B cell (primary cell): ENCODE data around the gene INTS15. TPM values are rescaled to one million over a fixed set of nuclear protein-coding genes. Genes with fewer than 3 reads are reported as not detected.

ENCODE experiments used
- ATAC-seq: fragments of 200-7000 bp; cut with Tn5 transposase; one replicate; pipeline ENCODE4 v1.10.0; 2021; ENCODE audit warnings: low read depth, mild to moderate bottlenecking, moderate number of reproducible peaks, moderate library complexity
- CTCF ChIA-PET: fragments of 350-600 bp; sonication (Branson Sonifier 250); formaldehyde crosslinking; loops from one replicate; lab custom pipeline; 2021; ENCODE audit warnings: antibody characterized with exemption, inconsistent platforms; lab: Charles Lee
- POLR2A ChIA-PET: fragments of 350-600 bp; sonication (Branson Sonifier 250); formaldehyde crosslinking; loops from one replicate; lab custom pipeline; 2021; ENCODE audit warnings: antibody characterized with exemption; lab: Charles Lee
- DNase-seq: peaks from one replicate; pipeline ENCODE4 v3.0.0; 2013
- H2AFZ ChIP-seq: 2 replicates; pipeline ENCODE4 v1.6.1; 2012; ENCODE audit warnings: mild to moderate bottlenecking, low read depth, low read length; ENCODE audit not compliant: insufficient read depth, poor library complexity, severe bottlenecking
- H3K27ac ChIP-seq, 2 donors: 1 replicate in 1 of 2; 2 replicates in 1 of 2; pipeline ENCODE4 v1.5.1; 2012 to 2013; ENCODE audit warnings: low read length in 2 of 2, mild to moderate bottlenecking in 2 of 2, moderate library complexity in 1 of 2
- H3K27me3 ChIP-seq, 4 experiments: fragments of 200-600 bp in 1 of 4; sonication (generic) in 1 of 4; replicated peaks in 1 of 4; 1 replicate in 2 of 4; 2 replicates in 2 of 4; pipeline versions ENCODE4 v1.6.1 to v1.7.0; 2013 to 2016; ENCODE audit warnings: low read length in 3 of 4, mild to moderate bottlenecking in 2 of 4, mixed read lengths in 1 of 4, moderate library complexity in 1 of 4; ENCODE audit not compliant: insufficient read depth in 4 of 4, control insufficient read depth in 3 of 4; ENCODE audit errors: control extremely low read depth in 1 of 4
- H3K36me3 ChIP-seq, 2 experiments: replicated peaks in 1 of 2; 1 replicate in 1 of 2; 2 replicates in 1 of 2; pipeline versions ENCODE4 v1.6.1 to v1.7.1; 2013; ENCODE audit warnings: low read length in 1 of 2; ENCODE audit not compliant: insufficient read depth in 2 of 2, control insufficient read depth in 1 of 2; ENCODE audit errors: control extremely low read depth in 1 of 2, extremely low read depth in 1 of 2
- H3K4me1 ChIP-seq, 2 donors: fragments of 200-600 bp in 1 of 2; sonication (generic) in 1 of 2; 1 replicate in 1 of 2; 2 replicates in 1 of 2; pipeline versions ENCODE4 v1.5.1 to v1.6.1; 2013 to 2017; ENCODE audit warnings: low read length in 2 of 2; ENCODE audit not compliant: control insufficient read depth in 2 of 2, insufficient read depth in 2 of 2
- H3K4me2 ChIP-seq: replicated peaks from 2 replicates; pipeline ENCODE3; 2012; ENCODE audit warnings: mild to moderate bottlenecking, low read depth, low read length; ENCODE audit not compliant: poor library complexity, severe bottlenecking
- H3K4me3 ChIP-seq, 5 experiments: fragments of 200-600 bp in 1 of 5; sonication (generic) in 1 of 5; 1 replicate in 3 of 5; 2 replicates in 2 of 5; pipeline versions ENCODE4 v1.5.1 to v1.7.0; 2011 to 2016; ENCODE audit warnings: low read length in 4 of 5, mild to moderate bottlenecking in 4 of 5, low read depth in 2 of 5, control low read depth in 1 of 5, moderate library complexity in 1 of 5; ENCODE audit not compliant: insufficient read depth in 1 of 5; ENCODE audit errors: control extremely low read depth in 1 of 5, extremely low read depth in 1 of 5
- H3K79me2 ChIP-seq: fragments of 200-600 bp; sonication (generic); one replicate; pipeline ENCODE4 v1.6.0; 2016; ENCODE audit warnings: low read length; ENCODE audit not compliant: control insufficient read depth, insufficient read depth
- H3K9ac ChIP-seq: fragments of 200-600 bp; sonication (generic); 2 replicates; pipeline ENCODE4 v1.6.1; 2017; ENCODE audit warnings: mild to moderate bottlenecking, low read length, moderate library complexity
- H3K9me3 ChIP-seq, 3 donors: one replicate each; pipeline versions ENCODE4 v1.6.1 to v1.7.1; 2013; ENCODE audit warnings: low read length in 2 of 3; ENCODE audit not compliant: control insufficient read depth in 2 of 3, insufficient read depth in 1 of 3; ENCODE audit errors: control extremely low read depth in 1 of 3
- H4K20me1 ChIP-seq: 2 replicates; pipeline ENCODE4 v1.6.0; 2012; ENCODE audit warnings: mild to moderate bottlenecking, low read length; ENCODE audit not compliant: insufficient read depth, control insufficient read depth, poor library complexity, severe bottlenecking
- H3K27ac Mint-ChIP-seq: one replicate; pipeline ENCODE4 v1.8.0; 2021; ENCODE audit warnings: mixed read lengths
- H3K27me3 Mint-ChIP-seq: one replicate; pipeline ENCODE4 v1.8.0; 2021; ENCODE audit warnings: mixed read lengths
- H3K4me1 Mint-ChIP-seq: one replicate; pipeline ENCODE4 v1.8.0; 2021; ENCODE audit warnings: mixed read lengths
- H3K4me3 Mint-ChIP-seq: one replicate; pipeline ENCODE4 v1.8.0; 2021; ENCODE audit warnings: mixed read lengths
- H3K9me3 Mint-ChIP-seq: one replicate; pipeline ENCODE4 v1.8.0; 2022; ENCODE audit warnings: mixed read lengths; ENCODE audit not compliant: insufficient read depth
- CTCF ChIP-seq: fragments of 200-600 bp; IDR thresholded peaks from one replicate; pipeline ENCODE4 v1.8.0; 2022; ENCODE audit warnings: antibody characterized with exemption, mild to moderate bottlenecking
- EZH2 ChIP-seq: IDR thresholded peaks from 2 replicates; pipeline ENCODE4 v1.6.1; 2012; ENCODE audit warnings: borderline replicate concordance, low read depth, mild to moderate bottlenecking, moderate library complexity, low read length; ENCODE audit not compliant: insufficient read depth, poor library complexity, severe bottlenecking
- WGBS: methylation state at CpG from one replicate; pipeline ENCODE4 v1.1.5; 2013; ENCODE audit warnings: missing lambda C conversion rate; ENCODE audit not compliant: insufficient coverage; 5-methylcytosine and 5-hydroxymethylcytosine counted together
- intact Hi-C: fragments of 100-400 bp; cut with micrococcal nuclease; formaldehyde crosslinking; loops from one replicate; pipeline ENCODE4 v1.10.0; 2022
- polyA plus RNA-seq: library from polyadenylated mRNA; depleted of rRNA; stranded (reverse); fragments of >200 nt; gene quantifications from 2 replicates; pipeline ENCODE4 v1.2.3, GENCODE V29; 2012
- total RNA-seq, 2 donors: library from RNA; stranded (reverse); fragments of 120-200 nt in 1 of 2; gene quantifications; 1 replicate in 1 of 2; 2 replicates in 1 of 2; pipeline versions ENCODE4 v1.2.3 to v1.2.4, GENCODE V29; 2013 to 2022

Gene INTS15
- total and polyA plus RNA-seq, 2 donors (not counting 1 experiment from before 2014, with no cell fraction given): 57.1 to 63.2 TPM

GRCh38 chr7:6556196-6556595 lies 33.6 kb upstream of the INTS15 start:
- H3K4me1 ChIP-seq: peaks cover 3 to 11% of the 10 kb centered on the region in 2 donors
- H3K9me3 ChIP-seq: no peaks in the 10 kb centered on the region
- no peak overlapping the region for H3K4me3 Mint-ChIP-seq
- no peaks in the 10 kb centered on the region for H3K79me2 ChIP-seq
- WGBS: 89% methylated on average over 6 of the region's 6 CpGs
- no peak for DNase-seq
- H3K27me3 ChIP-seq: no peaks in the 10 kb centered on the region
- H3K9me3 Mint-ChIP-seq: no peaks in the 10 kb centered on the region
- no peak overlapping the region for H3K4me2 ChIP-seq
- POLR2A ChIA-PET: no interaction called here
- H2AFZ ChIP-seq: no peak overlapping the region
- H3K27ac ChIP-seq: no peak overlapping the region
- no peaks in the 10 kb centered on the region for H3K36me3 ChIP-seq
- H3K9ac ChIP-seq: no peak overlapping the region
- no peaks in the 10 kb centered on the region for H4K20me1 ChIP-seq
- ATAC-seq: no peak
- no peak overlapping the region for H3K27ac Mint-ChIP-seq
- CTCF ChIA-PET: no interaction called here
- peaks cover 6% of the 10 kb centered on the region for H3K27me3 Mint-ChIP-seq
- TF ChIP-seq CTCF (no peak), EZH2 (no peak)
- intact Hi-C loops: no loop called here
- H3K4me3 ChIP-seq: no peak overlapping the region
- H3K4me1 Mint-ChIP-seq: peaks cover 6% of the 10 kb centered on the region

- Mint-ChIP-seq H3K27me3 (peaks cover 6% of the 10 kb centered on the region), H3K4me3 (no peak overlapping the region), H3K9me3 (no peaks in the 10 kb centered on the region), H3K4me1 (peaks cover 6% of the 10 kb centered on the region), H3K27ac (no peak overlapping the region)
- no peaks in the 10 kb centered on the region for H3K27me3 ChIP-seq
- CTCF ChIA-PET: interaction anchor here (0.6 to 1.7 kb wide), 5 partner anchors 30 to 1568 kb away, joined by 3 to 8 read pairs (median 3); no protein-coding TSS in a partner anchor
- H2AFZ ChIP-seq: no peak overlapping the region
- POLR2A ChIA-PET: interaction anchor here (0.6 kb wide), 1 partner anchor 14 kb away, joined by 5 read pairs; no protein-coding TSS in a partner anchor
- no peak overlapping the region for H3K9ac ChIP-seq
- H3K9me3 ChIP-seq: no peaks in the 10 kb centered on the region
- peaks cover 3 to 11% of the 10 kb centered on the region in 2 donors for H3K4me1 ChIP-seq
- H3K4me2 ChIP-seq: no peak overlapping the region
- no peak for ATAC-seq
- no peak overlapping the region for H3K27ac ChIP-seq
- 58% methylated on average over 4 of the region's 6 CpGs for WGBS
- intact Hi-C loops: no loop called here
- no peak for DNase-seq
- TF ChIP-seq CTCF (no peak), EZH2 (no peak)
- H3K79me2 ChIP-seq: no peaks in the 10 kb centered on the region
- H3K4me3 ChIP-seq: no peak overlapping the region
- no peaks in the 10 kb centered on the region for H3K36me3 ChIP-seq
- no peaks in the 10 kb centered on the region for H4K20me1 ChIP-seq
Measured at GRCh38 chr7:6558837-6559236, 31.0 kb upstream of the INTS15 start.
